Keratinocyte (primary cell): ENCODE results near the gene ZNF264. TPM values are rescaled to one million over a fixed set of nuclear protein-coding genes. Genes with fewer than 3 reads are reported as not detected.

Source experiments
- DNase-seq: peaks from one replicate; pipeline ENCODE4 v3.0.0-alpha.2; 2011; ENCODE audit warnings: low read depth, missing footprints, low spot score
- FAIRE-seq: peaks from 2 replicates; lab custom pipeline; 2011; peaks lifted over from hg19 to GRCh38; lab: Jason Lieb, UNC
- H2AFZ ChIP-seq: 2 replicates; pipeline ENCODE4 v1.6.0; 2012; ENCODE audit warnings: low read length, control low read depth, inconsistent platforms; ENCODE audit not compliant: control insufficient read depth
- H3K27ac ChIP-seq: 2 replicates; pipeline ENCODE4 v1.5.1; 2011; ENCODE audit warnings: low read length; ENCODE audit not compliant: control insufficient read depth, insufficient read depth
- H3K27me3 ChIP-seq: 3 replicates; pipeline ENCODE4 v1.6.0; 2011; ENCODE audit warnings: low read length; ENCODE audit not compliant: control insufficient read depth, insufficient read depth; ENCODE audit errors: extremely low read depth
- H3K36me3 ChIP-seq, 2 experiments: 2 replicates in 1 of 2; 3 replicates in 1 of 2; pipeline ENCODE4 v1.5.1; 2011; ENCODE audit warnings: low read length in 2 of 2, mild to moderate bottlenecking in 1 of 2; ENCODE audit not compliant: control insufficient read depth in 2 of 2, insufficient read depth in 2 of 2; ENCODE audit errors: extremely low read depth in 1 of 2
- H3K4me1 ChIP-seq: 3 replicates; pipeline ENCODE4 v1.5.1; 2011; ENCODE audit warnings: low read length; ENCODE audit not compliant: control insufficient read depth, insufficient read depth; ENCODE audit errors: extremely low read depth
- H3K4me2 ChIP-seq: 3 replicates; pipeline ENCODE4 v1.6.0; 2011; ENCODE audit warnings: low read depth, low read length; ENCODE audit not compliant: control insufficient read depth, insufficient read depth; ENCODE audit errors: extremely low read depth
- H3K4me3 ChIP-seq, 3 experiments: fragments of 200-600 bp in 1 of 3; sonication (generic) in 1 of 3; 2 replicates in 2 of 3; 3 replicates in 1 of 3; pipeline ENCODE4 v1.5.1; 2011 to 2016; ENCODE audit warnings: low read length in 3 of 3, mild to moderate bottlenecking in 3 of 3, control low read depth in 2 of 3, inconsistent platforms in 1 of 3, low read depth in 1 of 3, mixed read lengths in 1 of 3, mixed run types in 1 of 3, moderate library complexity in 1 of 3; ENCODE audit not compliant: control insufficient read depth in 2 of 3, insufficient read depth in 2 of 3; ENCODE audit errors: extremely low read depth in 1 of 3
- H3K79me2 ChIP-seq: 2 replicates; pipeline ENCODE4 v1.6.0; 2012; ENCODE audit warnings: low read length; ENCODE audit not compliant: control insufficient read depth, insufficient read depth
- H3K9ac ChIP-seq: 3 replicates; pipeline ENCODE4 v1.6.0; 2011; ENCODE audit warnings: low read length; ENCODE audit not compliant: control insufficient read depth, insufficient read depth; ENCODE audit errors: extremely low read depth
- H3K9me1 ChIP-seq: 3 replicates; pipeline ENCODE4 v1.6.0; 2011; ENCODE audit warnings: low read length; ENCODE audit not compliant: control insufficient read depth, insufficient read depth; ENCODE audit errors: extremely low read depth
- H3K9me3 ChIP-seq: 2 replicates; pipeline ENCODE4 v1.5.1; 2012; ENCODE audit warnings: low read depth, low read length; ENCODE audit not compliant: control insufficient read depth
- H4K20me1 ChIP-seq: 3 replicates; pipeline ENCODE4 v1.6.0; 2011; ENCODE audit warnings: low read length; ENCODE audit not compliant: control insufficient read depth, insufficient read depth; ENCODE audit errors: extremely low read depth
- CTCF ChIP-seq, 3 experiments: IDR thresholded peaks in 1 of 3; conservative IDR thresholded peaks in 1 of 3; optimal IDR thresholded peaks in 1 of 3; 2 replicates in 2 of 3; 3 replicates in 1 of 3; pipeline versions ENCODE3 to v1.5.1; 2011; ENCODE audit warnings: low read length in 3 of 3, mild to moderate bottlenecking in 3 of 3, moderate library complexity in 2 of 3, control low read depth in 1 of 3, inconsistent platforms in 1 of 3; ENCODE audit not compliant: insufficient read depth in 2 of 3; ENCODE audit errors: extremely low read depth in 1 of 3
- EZH2 ChIP-seq: IDR thresholded peaks from one replicate; pipeline ENCODE4 v1.6.1; 2012; ENCODE audit warnings: inconsistent platforms, mild to moderate bottlenecking, low read length, moderate library complexity
- dilution Hi-C: fragments of 300-500 bp; cut with MboI; formaldehyde crosslinking; loops from one replicate; pipeline ENCODE4 v1.7.0; 2020; ENCODE audit warnings: low sequenced_read_pairs; ENCODE audit not compliant: extremely low pct_ligation_motif_present
- polyA plus RNA-seq, 5 experiments: library from polyadenylated mRNA; depleted of rRNA in 3 of 5; stranded (reverse) in 3 of 5; stranded (forward) in 1 of 5; unstranded in 1 of 5; fragments of >200 nt; gene quantifications; 1 replicate in 1 of 5; 2 replicates in 3 of 5; 3 replicates in 1 of 5; pipeline versions ENCODE4 v1.2.1 to v1.2.3, GENCODE V29; 2011 to 2012; ENCODE audit warnings: missing spikeins in 2 of 5, low read depth in 1 of 5, low replicate concordance in 1 of 5

The ZNF264 gene
- polyA plus RNA-seq, 1 donor (not counting 4 experiments of a cell fraction or from before 2014, with no cell fraction given), result 7.4 TPM

DNA sequence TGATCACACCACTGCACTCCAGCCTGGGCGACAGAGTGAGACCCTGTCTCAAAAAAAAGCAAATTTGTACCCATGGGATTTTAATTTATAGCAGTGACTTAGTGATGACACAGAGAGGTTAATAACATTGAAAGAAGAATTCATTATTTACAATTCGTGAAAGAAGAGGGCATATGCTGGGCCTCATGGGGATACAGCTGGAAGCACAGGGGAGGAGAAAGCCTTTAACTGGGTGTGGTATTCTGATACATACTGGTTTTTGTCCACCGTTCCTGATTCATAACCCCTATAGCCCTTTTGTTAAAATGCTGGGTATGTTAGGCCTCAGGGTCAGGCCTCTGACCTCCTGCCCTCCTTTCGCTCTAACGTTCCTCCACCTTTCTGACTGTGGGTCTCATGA, 10.9 kb downstream of the ZNF264 start:
- Histone ChIP-seq H3K9ac (no peak overlapping the region), H3K79me2 (peaks cover 40% of the 10 kb centered on the region), H3K9me1 (no peaks in the 10 kb centered on the region), H3K4me3 (no peak overlapping the region), H3K4me1 (no peaks in the 10 kb centered on the region), H4K20me1 (peaks cover 3% of the 10 kb centered on the region), H3K36me3 (peaks cover 16 to 21% of the 10 kb centered on the region in 2 experiments), H3K27ac (no peak overlapping the region), H2AFZ (no peak overlapping the region), H3K27me3 (no peaks in the 10 kb centered on the region), H3K4me2 (no peak overlapping the region), H3K9me3 (no peaks in the 10 kb centered on the region)
- no peak for TF ChIP-seq EZH2
- TF ChIP-seq CTCF (optimal IDR thresholded peaks at IDR 0.05 in 1 of 3, IDR thresholded peaks at IDR 0.05 in 1 of 3, conservative IDR thresholded peaks at IDR 0.05 in 1 of 3; ENCODE audit: extremely low read depth in 1 of 3, insufficient read depth in 2 of 3, low read length in 3 of 3), result no peak
- dilution Hi-C loops, result no loop called here
- no peak for FAIRE-seq
- no peak for DNase-seq

DNA sequence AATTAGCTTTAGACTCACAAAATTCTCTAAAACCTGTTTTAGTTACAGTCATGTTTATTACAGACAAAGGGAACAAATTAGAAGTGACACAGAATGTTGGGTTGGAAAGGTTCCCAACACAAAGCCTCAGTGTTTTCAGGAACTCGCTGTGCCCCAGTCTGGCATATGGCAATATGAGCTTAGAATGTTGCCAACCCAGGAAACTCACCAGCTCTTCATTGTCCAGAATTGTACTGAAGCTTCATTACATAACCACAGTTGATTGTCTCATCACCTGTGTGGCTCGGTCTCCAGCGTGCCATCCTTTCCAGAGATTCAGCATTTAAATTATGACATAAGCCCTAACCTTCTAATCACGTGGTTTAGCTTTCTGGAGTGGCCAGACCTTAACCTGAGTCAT, 19.1 kb downstream of the ZNF264 start:
- H3K36me3 ChIP-seq, result peaks cover 23 to 26% of the 10 kb centered on the region in 2 experiments
- peaks cover 27% of the 10 kb centered on the region for H3K79me2 ChIP-seq

More for the DNA sequence above, 19.1 kb downstream of the ZNF264 start:
- no peak overlapping the region for H3K27ac ChIP-seq
- H3K27me3 ChIP-seq, result no peaks in the 10 kb centered on the region
- H3K9ac ChIP-seq, result no peak overlapping the region
- no peak overlapping the region for H2AFZ ChIP-seq
- DNase-seq (no peak), FAIRE-seq (no peak)
- no peaks in the 10 kb centered on the region for H3K9me3 ChIP-seq
- no peaks in the 10 kb centered on the region for H3K4me1 ChIP-seq
- no peak for TF ChIP-seq CTCF (optimal IDR thresholded peaks at IDR 0.05 in 1 of 3, IDR thresholded peaks at IDR 0.05 in 1 of 3, conservative IDR thresholded peaks at IDR 0.05 in 1 of 3; ENCODE audit: extremely low read depth in 1 of 3, insufficient read depth in 2 of 3, low read length in 3 of 3)
- no peak for TF ChIP-seq EZH2
- H3K4me2 ChIP-seq, result no peak overlapping the region
- no peaks in the 10 kb centered on the region for H4K20me1 ChIP-seq
- dilution Hi-C loops, result no loop called here
- no peak overlapping the region for H3K4me3 ChIP-seq
- H3K9me1 ChIP-seq, result no peaks in the 10 kb centered on the region
